HG03025 (cell line): Measurements from ENCODE around the gene EIF4G3.
"Not testable (repeated sequence)": the region's sequence is repeated elsewhere in the genome, so short reads cannot be mapped to it uniquely, and the experiment has no call there.

Source experiments
- ATAC-seq: cut with Tn5 transposase; IDR thresholded peaks from one replicate; pipeline ENCODE4 v1.9.1; 2021; ENCODE audit warnings: mild to moderate bottlenecking, moderate library complexity; ENCODE audit not compliant: unreplicated experiment, low FRiP score

Gene EIF4G3

GRCh38 chr1:21185221-21185731 lies 8.6 kb upstream of the EIF4G3 start:
- no peak for ATAC-seq

GRCh38 chr1:21184276-21184675 lies 7.6 kb upstream of the EIF4G3 start:
- no peak for ATAC-seq

GRCh38 chr1:21182181-21182731 lies 5.6 kb upstream of the EIF4G3 start:
- ATAC-seq = no peak

GRCh38 chr1:21178271-21178670 lies 1.6 kb upstream of the EIF4G3 start:
- not testable (repeated sequence) for ATAC-seq

- ATAC-seq = peak; percentile 16
Measured at GRCh38 chr1:21175670-21176581, 771 bp downstream of the EIF4G3 start.

- ATAC-seq = no peak
Measured at GRCh38 chr1:21175324-21175669, 1.4 kb downstream of the EIF4G3 start.

- no peak for ATAC-seq
Measured at GRCh38 chr1:21174654-21175323, 1.9 kb downstream of the EIF4G3 start.

- no peak for ATAC-seq
Measured at GRCh38 chr1:21174230-21174629, 2.5 kb downstream of the EIF4G3 start.

- ATAC-seq = not testable (repeated sequence)
Measured at GRCh38 chr1:21173096-21173495, 3.6 kb downstream of the EIF4G3 start.

GRCh38 chr1:21170837-21171236 lies 5.9 kb downstream of the EIF4G3 start:
- ATAC-seq = not testable (repeated sequence)

- ATAC-seq = no peak
Measured at GRCh38 chr1:21168444-21168843, 8.3 kb downstream of the EIF4G3 start.

GRCh38 chr1:21165646-21166045 lies 11.1 kb downstream of the EIF4G3 start:
- ATAC-seq = no peak

GRCh38 chr1:21165076-21165475 lies 11.6 kb downstream of the EIF4G3 start:
- no peak for ATAC-seq

- no peak for ATAC-seq
Measured at GRCh38 chr1:21164266-21164665, 12.4 kb downstream of the EIF4G3 start.

GRCh38 chr1:21162740-21163464 lies 13.8 kb downstream of the EIF4G3 start:
- no peak for ATAC-seq

- no peak for ATAC-seq
Measured at GRCh38 chr1:21161842-21162241, 14.9 kb downstream of the EIF4G3 start.

- no peak for ATAC-seq
Measured at GRCh38 chr1:21160263-21160796, 16.4 kb downstream of the EIF4G3 start.

GRCh38 chr1:21157868-21158267 lies 18.8 kb downstream of the EIF4G3 start:
- ATAC-seq = no peak

- ATAC-seq = no peak
Measured at GRCh38 chr1:21157054-21157453, 19.6 kb downstream of the EIF4G3 start.

- ATAC-seq = no peak
Measured at GRCh38 chr1:21156019-21156418, 20.7 kb downstream of the EIF4G3 start.
